NCI-H1930 (cell line): ENCODE data around the gene ZNF672.

Experiments
- DNase-seq, 2 experiments: peaks; one replicate each; lab custom pipeline; 2025; lab: John Stamatoyannopoulos, UW

The ZNF672 gene

GRCh38 chr1:248834343-248834940 lies 3.6 kb upstream of the ZNF672 start:
- no peak for DNase-seq

GRCh38 chr1:248837045-248837780 lies 811 bp upstream of the ZNF672 start:
- DNase-seq = no peak

- peak; percentile 71 to 83 for DNase-seq
These were observed 538 bp downstream of the ZNF672 start for GRCh38 chr1:248838357-248839167.

GRCh38 chr1:248839168-248839555 lies 1.1 kb downstream of the ZNF672 start:
- DNase-seq = no peak

GRCh38 chr1:248840946-248841345 lies 2.9 kb downstream of the ZNF672 start:
- no peak for DNase-seq

GRCh38 chr1:248841702-248842395 lies 3.8 kb downstream of the ZNF672 start:
- DNase-seq = no peak

- no peak for DNase-seq
These were observed 4.8 kb downstream of the ZNF672 start for GRCh38 chr1:248842781-248843331.

- no peak for DNase-seq
These were observed 5.7 kb downstream of the ZNF672 start for GRCh38 chr1:248843687-248844086.

- no peak for DNase-seq
These were observed 6.5 kb downstream of the ZNF672 start for GRCh38 chr1:248844526-248844925.

GRCh38 chr1:248847181-248847955 lies 9.3 kb downstream of the ZNF672 start:
- DNase-seq = no peak

GRCh38 chr1:248847956-248848561 lies 10.0 kb downstream of the ZNF672 start:
- DNase-seq = no peak

GRCh38 chr1:248848602-248849001 lies 10.6 kb downstream of the ZNF672 start:
- no peak for DNase-seq

GRCh38 chr1:248849152-248849551 lies 11.1 kb downstream of the ZNF672 start:
- DNase-seq = no peak

- DNase-seq = no peak
These were observed 11.6 kb downstream of the ZNF672 start for GRCh38 chr1:248849637-248850036.

GRCh38 chr1:248850124-248850523 lies 12.1 kb downstream of the ZNF672 start:
- no peak for DNase-seq

- no peak for DNase-seq
These were observed 12.7 kb downstream of the ZNF672 start for GRCh38 chr1:248850536-248851251.

- no peak for DNase-seq
These were observed 13.4 kb downstream of the ZNF672 start for GRCh38 chr1:248851390-248851789.

- no peak for DNase-seq
These were observed 14.7 kb downstream of the ZNF672 start for GRCh38 chr1:248852481-248853405.
